ENCODE data around the gene CRB2.

CRB2 gene

GRCh38 chr9:123349691-123350480 is 6.1 kb upstream of the CRB2 start:
- 30% methylated on average over 16 of the region's 16 CpGs for WGBS
- Histone ChIP-seq H3K9me3 (ENCODE audit: insufficient read depth, low read depth, low read length) (no peaks in the 10 kb centered on the region), H3K27me3 (ENCODE audit: insufficient read depth, low read length) (0 out of 2 replicates have a peak, but pooled peaks cover under 1% of the 10 kb centered on the region), H3K36me3 (ENCODE audit: insufficient read depth, low read length) (no peaks in the 10 kb centered on the region), H3K4me1 (ENCODE audit: insufficient read depth, low read length) (no peaks in the 10 kb centered on the region), H3K27ac (ENCODE audit: low read depth, low read length) (no peak overlapping the region), H3K4me3 (ENCODE audit: low read length) (peak overlapping the region; percentile 30; the same call in 1 of the 2 replicates), H3K9ac (ENCODE audit: low read depth, low read length) (no peak overlapping the region)

- H3K4me3 ChIP-seq (ENCODE audit: low read length), result no peak overlapping the region
- H3K9me3 ChIP-seq (ENCODE audit: insufficient read depth, low read depth, low read length), result no peaks in the 10 kb centered on the region
- WGBS, result 83% methylated on average over 8 of the region's 8 CpGs
- no peaks in the 10 kb centered on the region for H3K36me3 ChIP-seq (ENCODE audit: insufficient read depth, low read length)
- no peak overlapping the region for H3K9ac ChIP-seq (ENCODE audit: low read depth, low read length)
- H3K27ac ChIP-seq (ENCODE audit: low read depth, low read length), result no peak overlapping the region
- H3K4me1 ChIP-seq (ENCODE audit: insufficient read depth, low read length), result no peaks in the 10 kb centered on the region
- H3K27me3 ChIP-seq (ENCODE audit: insufficient read depth, low read length), result peaks cover 4% of the 10 kb centered on the region; the same call in 1 of the 2 replicates
Observed at GRCh38 chr9:123350590-123351310, 5.2 kb upstream of the CRB2 start.

GRCh38 chr9:123353041-123353440 is 3.0 kb upstream of the CRB2 start:
- H3K27me3 ChIP-seq (ENCODE audit: insufficient read depth, low read length), result peaks cover 4% of the 10 kb centered on the region; the same call in 1 of the 2 replicates
- WGBS, result 94% methylated on average over 2 of the region's 4 CpGs
- no peak overlapping the region for H3K4me3 ChIP-seq (ENCODE audit: low read length)
- H3K4me1 ChIP-seq (ENCODE audit: insufficient read depth, low read length), result peaks cover 14% of the 10 kb centered on the region
- no peak overlapping the region for H3K27ac ChIP-seq (ENCODE audit: low read depth, low read length)
- no peaks in the 10 kb centered on the region for H3K36me3 ChIP-seq (ENCODE audit: insufficient read depth, low read length)
- H3K9ac ChIP-seq (ENCODE audit: low read depth, low read length), result no peak overlapping the region
- H3K9me3 ChIP-seq (ENCODE audit: insufficient read depth, low read depth, low read length), result no peaks in the 10 kb centered on the region

- WGBS, result 25% methylated on average over 20 of the region's 20 CpGs
- peak overlapping the region; percentile 33; the same call in 1 of the 2 replicates for H3K4me3 ChIP-seq (ENCODE audit: low read length)
Observed at GRCh38 chr9:123353984-123354591, 1.9 kb upstream of the CRB2 start.

GRCh38 chr9:123354806-123355508 is 1.0 kb upstream of the CRB2 start:
- no peaks in the 10 kb centered on the region for H3K36me3 ChIP-seq (ENCODE audit: insufficient read depth, low read length)
- peaks cover 4% of the 10 kb centered on the region; the same call in 1 of the 2 replicates for H3K27me3 ChIP-seq (ENCODE audit: insufficient read depth, low read length)
- 43% methylated on average over 9 of the region's 9 CpGs for WGBS
- peaks cover 32% of the 10 kb centered on the region for H3K4me1 ChIP-seq (ENCODE audit: insufficient read depth, low read length)
- peak overlapping the region; percentile 27; the same call in 1 of the 2 replicates for H3K4me3 ChIP-seq (ENCODE audit: low read length)
- no peak overlapping the region for H3K27ac ChIP-seq (ENCODE audit: low read depth, low read length)
- no peaks in the 10 kb centered on the region for H3K9me3 ChIP-seq (ENCODE audit: insufficient read depth, low read depth, low read length)
- no peak overlapping the region for H3K9ac ChIP-seq (ENCODE audit: low read depth, low read length)

More at GRCh38 chr9:123353984-123354591, 1.9 kb upstream of the CRB2 start:
- H3K9ac ChIP-seq (ENCODE audit: low read depth, low read length), result no peak overlapping the region
- H3K4me1 ChIP-seq (ENCODE audit: insufficient read depth, low read length), result peaks cover 24% of the 10 kb centered on the region
- no peak overlapping the region for H3K27ac ChIP-seq (ENCODE audit: low read depth, low read length)
- no peaks in the 10 kb centered on the region for H3K9me3 ChIP-seq (ENCODE audit: insufficient read depth, low read depth, low read length)
- peaks cover 4% of the 10 kb centered on the region; the same call in 1 of the 2 replicates for H3K27me3 ChIP-seq (ENCODE audit: insufficient read depth, low read length)
- no peaks in the 10 kb centered on the region for H3K36me3 ChIP-seq (ENCODE audit: insufficient read depth, low read length)

- Histone ChIP-seq H3K9ac (ENCODE audit: low read depth, low read length) (peak overlapping the region; percentile 37; the same call in 1 of the 2 replicates), H3K27me3 (ENCODE audit: insufficient read depth, low read length) (peaks cover 4% of the 10 kb centered on the region; the same call in 1 of the 2 replicates), H3K36me3 (ENCODE audit: insufficient read depth, low read length) (no peaks in the 10 kb centered on the region), H3K4me3 (ENCODE audit: low read length) (peak overlapping the region; percentile 42), H3K4me1 (ENCODE audit: insufficient read depth, low read length) (peaks cover 43% of the 10 kb centered on the region), H3K9me3 (ENCODE audit: insufficient read depth, low read depth, low read length) (no peaks in the 10 kb centered on the region), H3K27ac (ENCODE audit: low read depth, low read length) (peak overlapping the region; percentile 70)
- 39% methylated on average over 18 of the region's 19 CpGs for WGBS
Observed at GRCh38 chr9:123356851-123357742, 1.1 kb downstream of the CRB2 start.

DNA sequence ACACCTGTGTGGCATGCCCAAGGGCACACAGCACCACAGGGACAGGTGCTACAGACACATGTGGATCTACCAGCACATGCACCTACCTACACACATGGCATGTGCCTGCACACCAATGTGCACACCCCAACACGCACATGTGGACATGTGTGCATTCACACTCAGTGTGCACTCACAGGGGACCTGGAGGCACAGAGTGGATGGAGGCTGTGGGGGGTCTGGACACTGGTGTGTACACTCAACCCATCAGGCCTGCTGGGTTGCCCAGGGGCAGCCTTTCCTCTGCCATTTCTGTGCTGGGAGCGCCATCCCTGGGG is 1.7 kb downstream of the CRB2 start:
- no peak overlapping the region for H3K4me3 ChIP-seq (ENCODE audit: low read length)
- peaks cover 4% of the 10 kb centered on the region; the same call in 1 of the 2 replicates for H3K27me3 ChIP-seq (ENCODE audit: insufficient read depth, low read length)
- H3K36me3 ChIP-seq (ENCODE audit: insufficient read depth, low read length), result no peaks in the 10 kb centered on the region
- whole genome bisulfite sequencing, result 93% methylated on average over 2 of the region's 2 CpGs
- H3K27ac ChIP-seq (ENCODE audit: low read depth, low read length), result peak overlapping the region; percentile 70
- H3K4me1 ChIP-seq (ENCODE audit: insufficient read depth, low read length), result peaks cover 43% of the 10 kb centered on the region
- no peaks in the 10 kb centered on the region for H3K9me3 ChIP-seq (ENCODE audit: insufficient read depth, low read depth, low read length)
- peak overlapping the region; percentile 37; the same call in 1 of the 2 replicates for H3K9ac ChIP-seq (ENCODE audit: low read depth, low read length)

DNA sequence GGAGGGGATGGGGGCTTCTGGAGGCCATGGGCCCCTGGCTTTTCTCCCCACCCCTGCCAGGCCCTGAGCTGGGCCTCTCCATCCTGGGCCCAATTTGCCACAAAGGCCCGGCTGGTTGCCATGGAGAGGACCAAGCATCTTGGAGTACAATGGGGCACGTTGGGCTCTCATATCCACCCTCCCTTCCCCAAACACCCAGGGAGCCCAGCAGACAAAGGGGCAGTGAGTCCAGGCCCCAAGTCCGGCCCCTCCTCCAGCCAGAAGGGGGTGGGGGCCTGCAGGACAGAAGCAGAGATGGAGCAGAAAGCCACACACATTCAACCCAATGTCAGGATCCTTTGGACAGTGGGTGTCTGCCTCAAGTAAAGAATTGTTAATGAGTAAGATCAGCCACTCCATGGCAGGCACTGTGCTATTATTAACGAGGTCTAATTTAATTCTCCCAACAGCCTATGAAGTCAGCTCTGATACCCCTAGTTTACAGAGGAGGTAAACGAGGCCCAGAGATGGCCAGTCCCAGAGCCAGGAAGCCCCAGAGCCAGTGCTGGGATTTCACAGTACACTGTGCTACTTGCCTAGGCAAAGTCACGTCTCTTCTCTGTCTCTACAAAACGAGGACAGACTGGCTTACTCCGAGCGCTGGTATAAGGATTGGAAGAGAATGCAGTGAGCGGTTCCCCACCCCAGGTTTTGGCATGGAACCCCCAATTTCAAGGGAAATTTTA is 2.3 kb downstream of the CRB2 start:
- 44% methylated on average over 10 of the region's 10 CpGs for WGBS
- Histone ChIP-seq H3K9me3 (ENCODE audit: insufficient read depth, low read depth, low read length) (no peaks in the 10 kb centered on the region), H3K27me3 (ENCODE audit: insufficient read depth, low read length) (peaks cover 4% of the 10 kb centered on the region; the same call in 1 of the 2 replicates), H3K9ac (ENCODE audit: low read depth, low read length) (peak overlapping the region; percentile 37; the same call in 1 of the 2 replicates), H3K27ac (ENCODE audit: low read depth, low read length) (peak overlapping the region; percentile 70), H3K36me3 (ENCODE audit: insufficient read depth, low read length) (no peaks in the 10 kb centered on the region), H3K4me3 (ENCODE audit: low read length) (peak overlapping the region; percentile 22; the same call in 1 of the 2 replicates), H3K4me1 (ENCODE audit: insufficient read depth, low read length) (peaks cover 43% of the 10 kb centered on the region)

GRCh38 chr9:123359106-123359505 is 3.1 kb downstream of the CRB2 start:
- no peaks in the 10 kb centered on the region for H3K9me3 ChIP-seq (ENCODE audit: insufficient read depth, low read depth, low read length)
- H3K9ac ChIP-seq (ENCODE audit: low read depth, low read length), result no peak overlapping the region
- H3K36me3 ChIP-seq (ENCODE audit: insufficient read depth, low read length), result no peaks in the 10 kb centered on the region
- H3K4me1 ChIP-seq (ENCODE audit: insufficient read depth, low read length), result peaks cover 43% of the 10 kb centered on the region
- peaks cover 4% of the 10 kb centered on the region; the same call in 1 of the 2 replicates for H3K27me3 ChIP-seq (ENCODE audit: insufficient read depth, low read length)
- H3K27ac ChIP-seq (ENCODE audit: low read depth, low read length), result no peak overlapping the region; the same call in 1 of the 2 replicates
- no peak overlapping the region for H3K4me3 ChIP-seq (ENCODE audit: low read length)
- WGBS, result 100% methylated on average over 1 of the region's 2 CpGs

Data from HUES64 (cell line).